Stimulated activated CD4-positive, alpha-beta T cell treated with anti-CD3 and anti-CD28 coated beads, Interleukin-1b, Interleukin-23, amount 100 ng/mL, for 24 hours (primary cell): ENCODE results near the gene KRT82.
"Not testable (repeated sequence)": the region's sequence is repeated elsewhere in the genome, so short reads cannot be mapped to it uniquely, and the experiment has no call there.

ENCODE experiments used
- DNase-seq, 4 experiments: peaks; one replicate each; pipeline ENCODE4 v3.0.0-alpha.2; 2020; ENCODE audit warnings: low read depth in 4 of 4, low spot score in 1 of 4

Gene KRT82

DNA sequence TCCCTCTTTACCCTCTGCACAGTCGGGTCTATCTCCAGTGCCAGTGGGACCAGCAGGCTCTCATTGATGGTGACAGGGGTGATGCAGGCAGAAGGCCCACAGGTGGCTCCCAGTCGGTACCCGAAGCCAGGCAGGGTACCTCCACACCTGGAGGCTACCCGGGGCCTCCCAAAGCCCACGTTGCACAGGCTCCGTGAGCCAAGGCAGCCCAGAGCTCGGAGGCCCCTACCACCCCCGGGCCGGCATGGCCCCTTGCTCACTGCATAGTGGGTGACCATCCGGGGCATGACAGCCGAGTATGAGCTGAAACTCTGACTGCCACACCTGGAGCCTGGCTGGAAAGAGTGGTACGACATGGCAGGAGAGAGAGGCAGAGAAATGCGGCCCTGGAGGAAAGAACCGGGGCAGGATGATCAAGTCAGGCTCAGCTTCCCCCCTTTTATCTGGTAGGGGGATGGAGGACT, at the start of gene KRT82:
TSS of gene KRT82 (minus strand) at position 414 of the 464 bp plus-strand sequence. CDS start at position 356, 58 bp downstream.
- DNase-seq: no peak

DNA sequence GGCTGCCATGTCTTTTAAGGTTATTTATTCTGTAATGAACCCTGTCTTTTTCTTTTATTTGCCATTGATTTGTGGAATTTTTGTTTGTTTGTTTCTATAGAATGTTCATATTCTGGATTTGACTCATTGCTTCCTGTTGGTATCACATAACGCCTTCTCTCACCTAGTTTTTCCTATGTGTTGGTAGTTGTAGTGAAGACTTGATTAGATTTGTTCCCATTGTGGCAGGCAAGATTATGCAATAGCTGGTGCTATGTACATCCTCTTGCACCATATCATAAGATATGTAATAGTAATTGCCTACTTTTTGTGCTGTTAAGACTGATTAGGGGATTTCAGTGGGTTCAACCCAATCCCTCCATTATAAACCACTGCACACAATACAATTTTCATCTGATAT, 49.7 kb upstream of the KRT82 start:
- no peak for DNase-seq

- no peak for DNase-seq
Observed at GRCh38 chr12:52454411-52455201, 48.5 kb upstream of the KRT82 start.

DNA sequence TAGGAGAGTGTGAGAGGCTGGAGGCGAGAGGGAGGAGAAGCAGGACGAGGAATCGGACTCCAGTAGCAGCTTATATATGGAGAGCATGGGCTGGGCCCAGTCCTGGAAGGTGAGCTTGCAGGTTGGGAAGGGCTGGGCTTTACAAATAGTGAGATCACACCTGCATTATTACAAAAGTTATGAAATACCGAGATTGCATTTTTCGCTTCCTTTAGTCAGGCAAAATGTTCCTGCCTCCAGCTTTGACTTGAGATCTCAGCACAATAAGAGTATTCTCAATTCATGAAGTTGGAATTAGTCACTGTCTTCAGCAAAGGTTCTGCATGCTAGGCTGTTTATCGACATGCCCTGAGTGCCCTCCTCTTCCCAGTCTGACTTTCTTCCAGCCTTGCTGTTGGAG, 46.0 kb upstream of the KRT82 start, which contains the start of gene KRT6B:
TSS of gene KRT6B (minus strand) at position 46 of the 400 bp plus-strand sequence. CDS start 68 bp downstream, outside the sequence.
- no peak for DNase-seq

GRCh38 chr12:52448228-52448627, 42.1 kb upstream of the KRT82 start:
- no peak for DNase-seq

GRCh38 chr12:52447196-52447595, 41.1 kb upstream of the KRT82 start:
- not testable (repeated sequence) for DNase-seq

- DNase-seq: no peak
Observed at GRCh38 chr12:52446367-52447045, 40.4 kb upstream of the KRT82 start.

DNA sequence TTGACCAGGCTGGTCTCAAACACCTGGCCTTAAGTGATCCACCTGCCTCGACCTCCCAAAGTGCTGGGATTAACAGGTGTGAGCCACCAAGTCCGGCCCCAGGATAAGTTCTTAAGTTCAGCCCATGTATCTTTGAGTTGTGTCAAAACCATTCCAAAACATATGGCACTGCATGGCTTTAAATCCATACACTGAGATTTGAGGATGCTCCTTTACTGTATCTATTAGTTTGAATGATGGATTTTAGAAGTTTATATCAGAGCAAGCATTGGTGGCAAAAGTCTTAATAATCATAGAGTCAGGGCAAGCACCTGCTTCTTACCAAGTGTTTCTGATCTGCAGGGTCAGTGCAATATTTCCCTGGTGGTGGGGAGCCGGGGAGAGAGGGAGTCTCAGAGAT, 39.7 kb upstream of the KRT82 start:
- DNase-seq: no peak

- no peak for DNase-seq
Observed at GRCh38 chr12:52444647-52445595, 38.8 kb upstream of the KRT82 start.

DNA sequence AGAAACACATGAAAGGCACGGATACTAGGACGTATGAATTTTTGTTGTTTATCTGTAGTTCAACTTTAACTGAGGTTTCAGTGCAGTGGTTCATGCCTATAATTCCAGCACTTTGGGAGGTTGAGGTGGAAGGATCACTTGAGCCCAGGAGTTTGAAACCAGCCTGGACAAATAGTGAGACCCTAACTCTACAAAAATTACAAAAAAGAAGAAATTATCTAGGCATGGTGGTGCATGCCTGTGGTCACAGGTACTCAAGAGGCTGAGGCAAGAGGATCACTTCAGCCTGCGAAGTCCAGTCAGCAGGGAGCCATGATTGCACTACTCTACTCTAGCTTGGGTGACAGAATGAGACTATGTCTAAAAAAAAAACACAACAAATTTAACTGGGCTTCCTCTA, 37.8 kb upstream of the KRT82 start:
- no peak for DNase-seq

GRCh38 chr12:52442600-52443061, 36.5 kb upstream of the KRT82 start:
- no peak for DNase-seq

DNA sequence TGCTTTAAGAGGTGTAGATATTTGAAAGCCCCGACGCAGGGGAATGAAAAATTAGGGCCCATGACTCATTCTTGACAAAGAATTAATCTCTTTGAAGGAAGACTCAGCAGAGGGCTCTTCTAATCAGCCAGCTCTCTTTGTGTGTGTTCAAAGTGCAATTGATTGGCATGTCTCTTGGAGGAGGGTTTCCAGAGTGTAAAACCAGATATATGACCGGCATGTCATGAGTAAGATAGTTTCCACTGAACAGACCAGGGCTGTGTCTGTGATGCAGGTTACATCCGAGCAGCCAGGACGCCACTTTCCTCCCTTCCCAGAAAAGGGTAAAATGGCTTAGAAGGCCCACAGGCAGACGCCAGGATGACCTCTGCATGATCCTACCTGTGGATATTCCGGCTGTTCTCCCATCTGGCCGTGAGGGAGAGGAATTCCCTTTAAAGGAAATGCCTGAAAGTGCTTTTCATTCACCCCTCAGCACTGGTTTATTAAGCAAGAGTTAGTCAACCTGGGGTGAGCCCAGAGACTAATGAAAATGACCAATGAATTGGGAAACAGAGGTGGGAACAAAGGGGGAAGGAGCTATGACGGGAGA, 35.3 kb upstream of the KRT82 start:
- DNase-seq: no peak

- no peak for DNase-seq
Observed at GRCh38 chr12:52440821-52441319, 34.7 kb upstream of the KRT82 start.

DNA sequence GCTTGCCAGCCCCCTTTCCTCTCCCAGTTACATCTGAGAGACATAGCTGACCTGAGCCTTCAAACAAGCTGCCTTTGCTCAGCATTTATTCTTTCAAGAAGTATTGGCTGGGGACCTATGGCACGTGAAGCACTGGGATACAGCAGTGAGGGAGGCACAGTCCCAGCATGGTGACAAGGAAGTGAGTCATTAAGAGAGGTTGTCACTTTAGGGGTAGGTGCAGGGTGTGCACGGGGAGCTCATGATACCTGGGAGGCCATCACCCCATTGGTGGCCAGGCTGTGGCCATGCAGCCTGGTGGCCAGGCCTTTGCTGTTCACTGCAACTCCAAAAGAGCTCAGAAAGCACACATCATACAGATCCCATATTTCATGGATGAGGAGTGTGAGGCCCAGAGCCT, 33.7 kb upstream of the KRT82 start:
- DNase-seq: no peak

- DNase-seq: no peak
Observed at GRCh38 chr12:52439420-52439819, 33.3 kb upstream of the KRT82 start.

- DNase-seq: no peak
Observed at GRCh38 chr12:52438305-52439301, 32.5 kb upstream of the KRT82 start.

- no peak for DNase-seq
Observed at GRCh38 chr12:52437508-52437907, 31.4 kb upstream of the KRT82 start.

DNA sequence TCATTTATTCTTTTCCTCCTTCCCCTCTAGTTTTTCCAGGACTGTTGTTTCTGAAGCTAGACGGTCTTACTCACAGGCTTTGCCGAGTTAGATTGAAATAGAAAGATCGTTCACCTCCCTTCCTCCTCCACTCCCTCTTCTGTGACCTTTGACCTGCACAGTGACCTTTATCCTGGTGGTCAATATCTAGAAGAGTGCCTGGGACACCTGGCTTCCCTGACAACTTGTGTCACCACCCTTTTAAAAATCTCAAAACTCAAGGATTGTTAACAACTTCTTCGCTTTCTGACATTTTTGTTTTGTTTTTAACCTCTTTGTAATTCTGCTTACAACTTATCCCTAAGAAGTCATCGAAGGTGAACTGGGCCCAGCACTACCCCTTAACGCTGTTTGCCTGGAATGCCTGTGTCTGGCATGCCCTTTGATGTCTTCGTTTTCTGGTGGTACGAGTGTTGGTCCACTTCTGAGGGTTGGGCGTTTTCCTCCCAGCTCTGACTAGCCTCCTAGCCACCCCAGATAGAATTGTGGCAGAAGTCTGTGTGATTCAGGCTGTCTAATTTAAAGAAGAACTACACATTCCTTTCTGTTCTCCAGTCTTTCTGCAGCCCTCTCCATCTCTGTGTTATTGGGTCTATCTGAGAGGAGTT, 30.8 kb upstream of the KRT82 start:
- DNase-seq: no peak
